K562 (cell line): ENCODE data around the gene SYT13. TPM values are rescaled to one million over a fixed set of nuclear protein-coding genes. Genes with fewer than 3 reads are reported as not detected.

Experiments used
- ATAC-seq: fragments of 200-7000 bp; cut with Tn5 transposase; 3 replicates; pipeline ENCODE4 v1.9.1; 2020; ENCODE audit warnings: moderate library complexity
- BruUV-seq: library from RNA; stranded (reverse); fragments of 400-500 nt; replicated peaks from 2 replicates; lab custom pipeline; 2021; lab: Mats Ljungman, UMichigan
- CTCF ChIA-PET: fragments of 300-600 bp; formaldehyde crosslinking; extraction: SDS; loops from one replicate; lab custom pipeline; 2021; ENCODE audit warnings: low intra/inter-chr PET ratio; lab: Yijun Ruan, JAX
- POLR2A ChIA-PET: fragments of 300-600, 350-650 bp; sonication (Branson Sonifier 250); formaldehyde crosslinking; extraction: SDS; loops from one replicate; lab custom pipeline; 2021; ENCODE audit warnings: antibody characterized with exemption, inconsistent platforms; lab: Yijun Ruan, JAX
- DNase-seq, 4 experiments: peaks; one replicate each; pipeline versions ENCODE4 v3.0.0 to v3.0.0-alpha.2; 2011 to 2018; ENCODE audit warnings: low spot score in 3 of 4, mixed read lengths in 3 of 4; ENCODE audit errors: extremely low read depth in 1 of 4
- FAIRE-seq: peaks from 2 replicates; lab custom pipeline; 2011; peaks lifted over from hg19 to GRCh38; lab: Jason Lieb, UNC
- H2AFZ ChIP-seq: 2 replicates; pipeline ENCODE4 v1.6.0; 2011; ENCODE audit warnings: low read depth, low read length, control low read depth, inconsistent platforms
- H3K27ac ChIP-seq: fragments of 200-600 bp; 3 replicates; pipeline ENCODE4 v1.8.0; 2011; ENCODE audit warnings: low read depth, mild to moderate bottlenecking, control low read depth, inconsistent platforms, low read length, moderate library complexity, mixed read lengths; ENCODE audit errors: extremely low read depth
- H3K27me3 ChIP-seq, 2 experiments: fragments of 300-600 bp in 1 of 2; 2 replicates in 1 of 2; 3 replicates in 1 of 2; pipeline versions ENCODE4 v1.6.0 to v1.8.0; 2011; ENCODE audit warnings: inconsistent platforms in 2 of 2, low read length in 2 of 2, mild to moderate bottlenecking in 1 of 2, mixed read lengths in 1 of 2, moderate library complexity in 1 of 2; ENCODE audit not compliant: control insufficient read depth in 2 of 2, insufficient read depth in 2 of 2
- H3K36me3 ChIP-seq: fragments of 300-600 bp; 3 replicates; pipeline ENCODE4 v1.8.0; 2011; ENCODE audit warnings: mild to moderate bottlenecking, low read length, inconsistent platforms; ENCODE audit not compliant: control insufficient read depth, insufficient read depth
- H3K4me1 ChIP-seq, 2 experiments: fragments of 200-600 bp in 1 of 2; replicated peaks in 1 of 2; 2 replicates in 1 of 2; 3 replicates in 1 of 2; pipeline versions ENCODE4 v1.5.1 to v1.8.0; 2011; ENCODE audit warnings: inconsistent platforms in 2 of 2, low read length in 2 of 2, mild to moderate bottlenecking in 1 of 2, mixed read lengths in 1 of 2, moderate library complexity in 1 of 2; ENCODE audit not compliant: control insufficient read depth in 2 of 2, insufficient read depth in 2 of 2
- H3K4me2 ChIP-seq: 2 replicates; pipeline ENCODE4 v1.6.1; 2011; ENCODE audit warnings: low read length, control low read depth, inconsistent platforms, mixed read lengths; ENCODE audit not compliant: insufficient read depth
- H3K4me3 ChIP-seq: fragments of 200-600 bp; sonication (generic), shearing (Covaris generic); 2 replicates; pipeline ENCODE4 v1.5.1; 2016; ENCODE audit warnings: control low read depth, inconsistent platforms
- H3K79me2 ChIP-seq: fragments of 200-600 bp; 3 replicates; pipeline ENCODE4 v1.8.0; 2011; ENCODE audit warnings: low read length, inconsistent platforms; ENCODE audit not compliant: control insufficient read depth, insufficient read depth
- H3K9ac ChIP-seq, 2 experiments: 2 replicates each; pipeline versions ENCODE4 v1.6.0 to v1.6.1; 2011; ENCODE audit warnings: low read depth in 2 of 2, low read length in 2 of 2, control low read depth in 1 of 2, inconsistent platforms in 1 of 2, mild to moderate bottlenecking in 1 of 2, mixed read lengths in 1 of 2; ENCODE audit not compliant: insufficient read depth in 1 of 2
- H3K9me1 ChIP-seq: one replicate; pipeline ENCODE4 v1.6.0; 2011; ENCODE audit warnings: inconsistent platforms, mild to moderate bottlenecking, low read length, moderate library complexity; ENCODE audit not compliant: control insufficient read depth, insufficient read depth
- H3K9me3 ChIP-seq: replicated peaks from 2 replicates; pipeline ENCODE4 v1.5.1; 2011; ENCODE audit warnings: low read depth, low read length, inconsistent platforms; ENCODE audit not compliant: control insufficient read depth, insufficient read depth
- H4K20me1 ChIP-seq: replicated peaks from 2 replicates; pipeline ENCODE4 v1.6.1; 2011; ENCODE audit warnings: low read length, inconsistent platforms, mixed read lengths; ENCODE audit not compliant: control insufficient read depth, insufficient read depth
- MCM5 ChIP-seq: fragments of 450-650 bp; IDR thresholded peaks from 2 replicates; pipeline ENCODE4 v1.6.1; 2016; ENCODE audit warnings: low read depth
- NFIC ChIP-seq: fragments of 450-650 bp; IDR thresholded peaks from 2 replicates; pipeline ENCODE4 v1.6.1; 2017; ENCODE audit warnings: mild to moderate bottlenecking, inconsistent platforms
- NFXL1 ChIP-seq: fragments of 450-650 bp; formaldehyde crosslinking; IDR thresholded peaks from 2 replicates; pipeline ENCODE4 v1.4.0; 2021; ENCODE audit warnings: mild to moderate bottlenecking
- SREBF2 ChIP-seq: sonication (generic); formaldehyde crosslinking; IDR thresholded peaks from 2 replicates; pipeline ENCODE4 v1.4.0; 2020; ENCODE audit warnings: mild to moderate bottlenecking, missing genetic modification reagents
- TBP ChIP-seq: optimal IDR thresholded peaks from 2 replicates; pipeline ENCODE3; 2011; ENCODE audit warnings: low read depth, low read length, improper control_type of control experiment
- ZNF232 ChIP-seq: sonication (generic); formaldehyde crosslinking; IDR thresholded peaks from 2 replicates; pipeline ENCODE4 v1.8.0; 2022; ENCODE audit warnings: mild to moderate bottlenecking, missing genetic modification reagents
- ZNF277 ChIP-seq: fragments of 250-450 bp; sonication (Bioruptor Pico); IDR thresholded peaks from 2 replicates; pipeline ENCODE4 v1.8.0; 2022; ENCODE audit warnings: inconsistent platforms, mild to moderate bottlenecking, moderate library complexity, borderline replicate concordance
- ZNF76 ChIP-seq: fragments of 250-450 bp; sonication (Bioruptor Pico); IDR thresholded peaks from 2 replicates; pipeline ENCODE4 v1.4.0; 2020; ENCODE audit warnings: mild to moderate bottlenecking, moderate library complexity, borderline replicate concordance
- WGBS: fragments of 100-300 bp; shearing (Covaris generic); methylation state at CpG from one replicate; pipeline ENCODE4 v1.1.6; 2016; ENCODE audit warnings: low coverage, mixed read lengths; ENCODE audit not compliant: insufficient coverage; ENCODE audit errors: missing lambda C conversion rate; 5-methylcytosine and 5-hydroxymethylcytosine counted together
- in situ Hi-C: fragments of 300-500 bp; cut with MboI; formaldehyde crosslinking; loops from 4 replicates; pipeline ENCODE4 v1.15.0; 2018; ENCODE audit warnings: inconsistent platforms, mixed read lengths
- intact Hi-C: fragments of 100-400 bp; cut with micrococcal nuclease; formaldehyde crosslinking; loops from 2 replicates; pipeline ENCODE4 v1.14.2; 2022
- polyA plus RNA-seq, 8 experiments: library from polyadenylated mRNA; depleted of rRNA in 4 of 8; stranded (reverse) in 5 of 8; unstranded in 3 of 8; fragments of >200 nt; fragmentation: Nextera tagmentation in 2 of 8; fragmentation: Illumina TruSeq in 1 of 8; extraction: Ambion mirVana in 2 of 8; extraction: Trizol in 1 of 8; gene quantifications; 2 replicates each; pipeline versions ENCODE4 v1.2.1 to v1.2.3, GENCODE V29; 2011 to 2014; ENCODE audit warnings: inconsistent platforms in 1 of 8, missing spikeins in 1 of 8
- total RNA-seq, 7 experiments: library from RNA; depleted of rRNA in 6 of 7; stranded (reverse); fragments of >200 nt in 6 of 7; fragmentation: Illumina TruSeq in 2 of 7; extraction: Trizol in 2 of 7; gene quantifications; 2 replicates each; pipeline versions ENCODE4 v1.2.1 to v1.2.3, GENCODE V29; 2011 to 2021; ENCODE audit warnings: low replicate concordance in 1 of 7
- TF ChIP-seq, protein P1 (sequence below): IDR thresholded peaks from 2 replicates; pipeline ENCODE4 v1.6.1; 2016; ENCODE audit warnings: missing genetic modification characterization, missing compliant biosample characterization

SYT13 gene
- total and polyA plus RNA-seq, 9 of the 15 experiments (the other 6 are each of a cell fraction or from before 2014, with no cell fraction given): under 0.01 to 0.13 (median 0.08) TPM; not detected in 2

DNA sequence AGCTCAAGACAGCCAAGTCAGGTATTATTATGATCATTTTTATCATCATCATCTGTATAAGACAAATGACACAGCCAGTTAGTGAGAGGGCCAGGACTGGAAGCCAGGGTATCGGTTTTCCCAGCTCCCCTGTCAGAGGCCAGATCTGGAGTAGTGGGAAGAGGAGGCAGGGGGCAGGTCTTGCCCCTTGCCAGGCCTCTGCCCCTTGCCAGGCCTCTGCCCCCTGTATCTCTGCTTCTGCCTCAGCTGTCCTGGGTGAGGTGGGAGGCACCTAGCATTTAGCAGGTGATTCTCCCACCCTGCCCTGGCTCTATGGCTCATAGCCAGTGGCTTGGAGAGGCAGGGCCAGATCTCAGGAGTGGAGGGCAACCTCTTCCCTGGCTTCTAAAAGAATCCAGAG lies 72.4 kb downstream of the SYT13 start:
- no peak for ATAC-seq
- Histone ChIP-seq H4K20me1 (peaks cover 21% of the 10 kb centered on the region), H3K9me3 (no peaks in the 10 kb centered on the region), H3K27me3 (peaks cover 2 to 42% of the 10 kb centered on the region in 2 experiments; a peak in 3 of 5 replicates), H3K4me3 (no peak overlapping the region), H3K4me1 (peaks cover 0 to 6% of the 10 kb centered on the region in 2 experiments; a peak in 1 of 5 replicates)
- 0% methylated on average over 1 of the region's 1 CpG for WGBS
- TF ChIP-seq, protein P1, sequence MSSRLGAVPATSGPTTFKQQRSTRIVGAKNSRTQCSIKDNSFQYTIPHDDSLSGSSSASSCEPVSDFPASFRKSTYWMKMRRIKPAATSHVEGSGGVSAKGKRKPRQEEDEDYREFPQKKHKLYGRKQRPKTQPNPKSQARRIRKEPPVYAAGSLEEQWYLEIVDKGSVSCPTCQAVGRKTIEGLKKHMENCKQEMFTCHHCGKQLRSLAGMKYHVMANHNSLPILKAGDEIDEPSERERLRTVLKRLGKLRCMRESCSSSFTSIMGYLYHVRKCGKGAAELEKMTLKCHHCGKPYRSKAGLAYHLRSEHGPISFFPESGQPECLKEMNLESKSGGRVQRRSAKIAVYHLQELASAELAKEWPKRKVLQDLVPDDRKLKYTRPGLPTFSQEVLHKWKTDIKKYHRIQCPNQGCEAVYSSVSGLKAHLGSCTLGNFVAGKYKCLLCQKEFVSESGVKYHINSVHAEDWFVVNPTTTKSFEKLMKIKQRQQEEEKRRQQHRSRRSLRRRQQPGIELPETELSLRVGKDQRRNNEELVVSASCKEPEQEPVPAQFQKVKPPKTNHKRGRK: no peak
- TF ChIP-seq ZNF277 (CRISPR knock-in tag): no peak
- TF ChIP-seq TBP: no peak
- TF ChIP-seq NFXL1 (CRISPR knock-in tag): no peak
- TF ChIP-seq MCM5: no peak
- no peak for TF ChIP-seq ZNF232 (CRISPR knock-in tag)
- no peak for TF ChIP-seq NFIC
- no peak for TF ChIP-seq SREBF2 (CRISPR knock-in tag)
- TF ChIP-seq ZNF76 (CRISPR knock-in tag): no peak
- TF ChIP-seq, all 486 proteins: peak for 0
- Histone ChIP-seq H3K9me1 (peaks cover 3% of the 10 kb centered on the region), H2AFZ (no peak overlapping the region), H3K27ac (no peak overlapping the region), H3K4me2 (no peak overlapping the region), H3K79me2 (no peaks in the 10 kb centered on the region), H3K36me3 (no peaks in the 10 kb centered on the region), H3K9ac (no peak overlapping the region)
- intact Hi-C loops: loop anchor here (10.0 kb wide), 1 partner anchor 121 kb away; no protein-coding TSS in a partner anchor
- FAIRE-seq: no peak
- CTCF ChIA-PET: no interaction called here
- in situ Hi-C loops: no loop called here
- no peak for DNase-seq
- BruUV-seq: no TSS peak
- POLR2A ChIA-PET: interaction anchor here (0.5 kb wide), 1 partner anchor 19 kb away, joined by 4 read pairs; no protein-coding TSS in a partner anchor
